ENCODE measurements around the gene CASK.

- TF ChIP-seq CTCF (IDR thresholded peaks at IDR 0.05; ENCODE audit: poor library complexity, severe bottlenecking) (no peak), EZH2 (IDR thresholded peaks at IDR 0.05; ENCODE audit: borderline replicate concordance, insufficient read depth, low read length, poor library complexity, severe bottlenecking) (no peak), TAF1 (IDR thresholded peaks at IDR 0.05; ENCODE audit: low read depth) (no peak), MXI1 (conservative IDR thresholded peaks at IDR 0.05; ENCODE audit: poor library complexity, severe bottlenecking) (no peak), REST (IDR thresholded peaks at IDR 0.05; ENCODE audit: borderline replicate concordance) (no peak), EP300 (conservative IDR thresholded peaks at IDR 0.05; ENCODE audit: poor library complexity, severe bottlenecking) (no peak), POLR2AphosphoS5 (IDR thresholded peaks at IDR 0.05) (no peak), RAD21 (conservative IDR thresholded peaks at IDR 0.05) (no peak)
These were observed 16.7 kb downstream of the CASK start for GRCh38 chrX:41906515-41907187.
